ENCODE data around the gene ALPP.

DNA sequence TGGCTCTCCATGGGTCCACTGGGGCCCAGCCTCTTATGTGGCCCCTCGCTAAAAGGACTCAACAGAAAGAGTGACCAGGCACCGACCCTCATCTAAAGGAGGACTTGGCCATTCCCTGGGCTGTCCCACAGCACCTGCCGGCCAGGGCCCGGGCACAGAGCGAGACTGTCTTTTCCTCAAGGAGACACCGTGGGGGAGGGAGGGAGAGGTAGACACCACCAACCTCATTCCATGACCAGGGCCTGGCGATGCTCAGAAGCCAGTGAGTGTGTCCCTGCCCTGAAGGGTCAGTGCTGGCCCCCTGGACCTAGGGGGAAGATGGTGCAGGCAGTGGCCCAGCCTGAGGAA is 39.8 kb upstream of the ALPP start:
- TF ChIP-seq CTCF (IDR thresholded peaks at IDR 0.05; ENCODE audit: low read length) (no peak), EZH2 (IDR thresholded peaks at IDR 0.05; ENCODE audit: borderline replicate concordance, low read length) (no peak)
